Stomach (tissue), 9 donors: Measurements from ENCODE around the gene IL1R2. TPM values are rescaled to one million over a fixed set of nuclear protein-coding genes. Genes with fewer than 3 reads are reported as not detected.
A peak's percentile ranks its signal among the peaks of the same experiment; 100 is the strongest.

Source experiments
- DNase-seq, 2 donors: peaks; one replicate each; pipeline versions ENCODE4 v3.0.0 to v3.0.0-alpha.2; 2013 to 2019
- H3K27ac ChIP-seq, 5 donors: fragments of 200-600 bp in 4 of 5; sonication (generic) in 4 of 5; one replicate each; pipeline ENCODE4 v1.5.1; 2013 to 2019; ENCODE audit warnings: mild to moderate bottlenecking in 1 of 5, moderate library complexity in 1 of 5
- H3K27me3 ChIP-seq, 3 donors: fragments of 200-600 bp; sonication (generic); one replicate each; pipeline ENCODE4 v1.5.1; 2017 to 2019; ENCODE audit warnings: mixed run types in 1 of 3
- H3K36me3 ChIP-seq, 4 donors: fragments of 200-600 bp; sonication (generic); 1 replicate in 3 of 4; 2 replicates in 1 of 4; pipeline ENCODE4 v1.5.1; 2016 to 2019
- H3K4me1 ChIP-seq, 4 donors: fragments of 200-600 bp; sonication (generic); one replicate each; pipeline ENCODE4 v1.5.1; 2016 to 2019
- H3K4me3 ChIP-seq, 4 donors: fragments of 200-600 bp; sonication (generic) in 3 of 4; one replicate each; pipeline ENCODE4 v1.5.1; 2016 to 2019; ENCODE audit warnings: mild to moderate bottlenecking in 1 of 4
- H3K9me3 ChIP-seq, 4 donors: fragments of 200-600 bp; sonication (generic); one replicate each; pipeline ENCODE4 v1.5.1; 2016 to 2019
- EP300 ChIP-seq: sonication (generic); formaldehyde crosslinking; IDR thresholded peaks from one replicate; pipeline ENCODE4 v1.6.1; 2017; ENCODE audit warnings: antibody characterized with exemption
- POLR2A ChIP-seq, 4 donors: fragments of 450-650 bp; IDR thresholded peaks; one replicate each; pipeline ENCODE4 v1.6.1; 2016; ENCODE audit warnings: antibody characterized with exemption in 4 of 4, control low read depth in 2 of 4, mild to moderate bottlenecking in 1 of 4, moderate library complexity in 1 of 4
- POLR2AphosphoS5 ChIP-seq, 3 donors: sonication (generic); formaldehyde crosslinking; IDR thresholded peaks; one replicate each; pipeline ENCODE4 v1.6.1; 2016; ENCODE audit warnings: antibody characterized with exemption in 3 of 3
- WGBS, 5 donors: extraction: QIAGEN DNeasy Blood & Tissue Kit in 3 of 5; methylation state at CpG; one replicate each; pipeline versions ENCODE4 v1.1.5 to v1.1.7; 2013 to 2018; 5-methylcytosine and 5-hydroxymethylcytosine counted together
- intact Hi-C: fragments of 100-400 bp; cut with DNase I; formaldehyde crosslinking; loops from one replicate; pipeline ENCODE4 v1.15.1; 2023; ENCODE audit warnings: low total_unique reads
- polyA plus RNA-seq, 3 donors: library from polyadenylated mRNA; stranded (reverse); fragments of 200-250 nt; gene quantifications; one replicate each; pipeline ENCODE4 v1.2.3, GENCODE V29; 2013
- total RNA-seq, 5 donors: library from RNA; depleted of rRNA; stranded (reverse); fragments of >200 nt; gene quantifications; one replicate each; pipeline versions ENCODE4 v1.1.0 to v1.2.3, GENCODE V29; 2014 to 2016
- TF ChIP-seq, protein P1 (sequence below), 7 experiments: fragments of 450-650 bp in 4 of 7; fragments of 200-600 bp in 3 of 7; sonication (generic) in 3 of 7; IDR thresholded peaks; one replicate each; pipeline ENCODE4 v1.5.1; 2016 to 2019; ENCODE audit warnings: antibody characterized with exemption in 7 of 7, control low read depth in 2 of 7, mild to moderate bottlenecking in 1 of 7
- donor health status: healthy with polysubstance abuse.
- donor health status: Bipolar disorder and iron deficiency.
- donor health status: healthy.

IL1R2 gene
- total and polyA plus RNA-seq, 8 donors = 2.3 to 111 (median 24.8) TPM

GRCh38 chr2:102057502-102058292, 65.9 kb downstream of the IL1R2 start:
- Histone ChIP-seq H3K36me3 (no peaks in the 10 kb centered on the region), H3K9me3 (no peaks in the 10 kb centered on the region), H3K27ac (peak overlapping the region in 4 of 5 donors; percentile 35 to 96 (median 82)), H3K4me1 (peaks cover 23 to 49% (median 37%) of the 10 kb centered on the region in 4 donors), H3K27me3 (no peaks in the 10 kb centered on the region), H3K4me3 (no peak overlapping the region)
- peak; percentile 66 to 70 for DNase-seq
- TF ChIP-seq POLR2AphosphoS5 (IDR thresholded peaks at IDR 0.05) = no peak
- TF ChIP-seq, protein P1, sequence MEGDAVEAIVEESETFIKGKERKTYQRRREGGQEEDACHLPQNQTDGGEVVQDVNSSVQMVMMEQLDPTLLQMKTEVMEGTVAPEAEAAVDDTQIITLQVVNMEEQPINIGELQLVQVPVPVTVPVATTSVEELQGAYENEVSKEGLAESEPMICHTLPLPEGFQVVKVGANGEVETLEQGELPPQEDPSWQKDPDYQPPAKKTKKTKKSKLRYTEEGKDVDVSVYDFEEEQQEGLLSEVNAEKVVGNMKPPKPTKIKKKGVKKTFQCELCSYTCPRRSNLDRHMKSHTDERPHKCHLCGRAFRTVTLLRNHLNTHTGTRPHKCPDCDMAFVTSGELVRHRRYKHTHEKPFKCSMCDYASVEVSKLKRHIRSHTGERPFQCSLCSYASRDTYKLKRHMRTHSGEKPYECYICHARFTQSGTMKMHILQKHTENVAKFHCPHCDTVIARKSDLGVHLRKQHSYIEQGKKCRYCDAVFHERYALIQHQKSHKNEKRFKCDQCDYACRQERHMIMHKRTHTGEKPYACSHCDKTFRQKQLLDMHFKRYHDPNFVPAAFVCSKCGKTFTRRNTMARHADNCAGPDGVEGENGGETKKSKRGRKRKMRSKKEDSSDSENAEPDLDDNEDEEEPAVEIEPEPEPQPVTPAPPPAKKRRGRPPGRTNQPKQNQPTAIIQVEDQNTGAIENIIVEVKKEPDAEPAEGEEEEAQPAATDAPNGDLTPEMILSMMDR (IDR thresholded peaks at IDR 0.05) = no peak
- WGBS, 5 donors = 41 to 57% (median 53%) methylated on average over 14 of the region's 14 CpGs
- intact Hi-C loops = no loop called here

DNA sequence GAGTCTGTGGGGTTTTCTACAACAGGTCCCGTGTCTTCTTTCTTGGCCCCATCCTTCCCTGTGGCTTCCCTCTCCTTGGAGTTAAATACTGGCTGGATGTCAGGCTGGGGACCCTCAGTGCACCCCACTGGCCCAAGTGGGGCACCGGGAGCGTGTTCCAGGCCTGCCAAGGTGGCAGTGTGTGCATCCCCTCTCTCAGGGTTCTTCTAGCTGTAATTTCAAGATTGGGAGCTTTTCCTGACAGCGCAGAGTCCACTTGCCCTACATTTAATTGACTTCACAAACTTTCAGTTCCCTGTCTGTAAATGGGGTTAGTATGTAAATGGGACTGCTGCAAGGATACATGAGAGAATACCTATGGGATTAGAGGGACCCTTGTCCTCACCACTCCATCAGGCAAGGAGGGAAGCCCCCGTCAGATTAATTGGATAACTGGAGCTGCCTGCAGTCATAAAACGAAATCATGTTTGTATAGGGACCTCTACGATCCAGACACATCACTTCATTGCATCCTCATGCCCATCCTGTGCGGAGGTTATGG, 66.6 kb downstream of the IL1R2 start:
- intact Hi-C loops = no loop called here
- Histone ChIP-seq H3K9me3 (no peaks in the 10 kb centered on the region), H3K4me1 (peaks cover 29 to 49% (median 41%) of the 10 kb centered on the region in 4 donors), H3K27ac (peak overlapping the region in 4 of 5 donors; percentile 1 to 96 (median 82)), H3K27me3 (no peaks in the 10 kb centered on the region), H3K4me3 (no peak overlapping the region), H3K36me3 (no peaks in the 10 kb centered on the region)
- WGBS, 5 donors = 76 to 93% (median 90%) methylated on average over 8 of the region's 8 CpGs
- TF ChIP-seq POLR2AphosphoS5 (IDR thresholded peaks at IDR 0.05) = no peak
- no peak for TF ChIP-seq POLR2A (IDR thresholded peaks at IDR 0.05)
- TF ChIP-seq EP300 = no peak
- TF ChIP-seq, protein P1 (IDR thresholded peaks at IDR 0.05) = no peak
- DNase-seq = no peak

DNA sequence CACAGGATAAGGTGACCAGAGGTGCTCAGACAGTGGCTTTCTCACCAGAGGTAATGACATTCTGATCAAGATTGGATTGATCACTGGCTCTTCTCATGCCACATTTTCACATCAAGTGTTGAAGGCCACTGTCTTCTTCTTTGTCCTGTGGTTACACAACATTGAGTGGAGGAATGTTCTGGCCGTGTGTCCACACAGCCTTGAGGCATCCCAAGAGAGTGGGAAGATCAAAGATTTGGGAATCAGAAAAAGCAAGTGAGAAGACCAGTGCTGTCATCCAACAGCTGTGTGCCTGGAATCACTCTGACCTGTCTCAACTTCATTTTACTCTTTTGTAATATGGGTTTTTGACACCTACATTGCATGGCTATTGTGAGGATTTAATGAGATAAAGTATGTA, 67.4 kb downstream of the IL1R2 start:
- no peak for DNase-seq
- 67 to 88% (median 78%) methylated on average over 1 of the region's 1 CpG for WGBS, 5 donors
- Histone ChIP-seq H3K4me1 (peaks cover 36 to 55% (median 49%) of the 10 kb centered on the region in 4 donors), H3K9me3 (no peaks in the 10 kb centered on the region), H3K27me3 (no peaks in the 10 kb centered on the region), H3K4me3 (no peak overlapping the region), H3K27ac (peak overlapping the region in 4 of 5 donors; percentile 1 to 96 (median 82)), H3K36me3 (no peaks in the 10 kb centered on the region)
- intact Hi-C loops = no loop called here
- TF ChIP-seq, protein P1 (IDR thresholded peaks at IDR 0.05) = no peak
- TF ChIP-seq POLR2AphosphoS5 (IDR thresholded peaks at IDR 0.05) (peak in 1 of 3 donors; percentile 45), POLR2A (IDR thresholded peaks at IDR 0.05) (no peak), EP300 (no peak)

- 58 to 78% (median 72%) methylated on average over 3 of the region's 3 CpGs for WGBS, 5 donors
- intact Hi-C loops = no loop called here
These were observed 68.3 kb downstream of the IL1R2 start for GRCh38 chr2:102060047-102060446.

More at GRCh38 chr2:102060047-102060446, 68.3 kb downstream of the IL1R2 start:
- Histone ChIP-seq H3K36me3 (no peaks in the 10 kb centered on the region), H3K4me3 (no peak overlapping the region), H3K9me3 (no peaks in the 10 kb centered on the region), H3K4me1 (peaks cover 45 to 64% (median 58%) of the 10 kb centered on the region in 4 donors), H3K27me3 (no peaks in the 10 kb centered on the region), H3K27ac (peak overlapping the region in 2 of 5 donors; percentile 94 to 96)
- DNase-seq = no peak
- TF ChIP-seq, protein P1 (IDR thresholded peaks at IDR 0.05) = no peak
- TF ChIP-seq POLR2A (IDR thresholded peaks at IDR 0.05) (no peak), POLR2AphosphoS5 (IDR thresholded peaks at IDR 0.05) (no peak), EP300 (no peak)
